Right ventricle myocardium inferior (tissue), 1 donor: Measurements from ENCODE around the gene SHC3. TPM values are rescaled to one million over a fixed set of nuclear protein-coding genes. Genes with fewer than 3 reads are reported as not detected.
A peak's percentile ranks its signal among the peaks of the same experiment; 100 is the strongest.

Experiments used
- ATAC-seq: fragments of 200-7000 bp; cut with Tn5 transposase; one replicate; pipeline ENCODE4 v1.9.1; 2020; ENCODE audit warnings: mild to moderate bottlenecking, moderate library complexity
- DNase-seq: peaks from one replicate; pipeline ENCODE4 v3.0.0; 2021; ENCODE audit errors: missing footprints
- intact Hi-C: fragments of 100-400 bp; cut with DNase I; formaldehyde crosslinking; loops from one replicate; pipeline ENCODE4 v1.11.0; 2022
- total RNA-seq: library from RNA; stranded (reverse); fragmentation: NEBNext Ultra II Directional; extraction: Animal tissue kit (Norgen Biotek cat#: 25700); gene quantifications from one replicate; pipeline ENCODE4 v1.2.1, GENCODE V29; 2021
- donor health status: DM: no; HTN: yes; CAD: no; lungs with severe emphysema.

Gene SHC3
- total RNA-seq, 1 donor from 2014 or later: 1.1 TPM

- intact Hi-C loops: no loop called here
- ATAC-seq (peak; percentile 89), DNase-seq (no peak)
These were observed 131.8 kb downstream of the SHC3 start for GRCh38 chr9:89046832-89047231.

GRCh38 chr9:89044881-89045280 lies 133.7 kb downstream of the SHC3 start:
- ATAC-seq (no peak), DNase-seq (no peak)
- intact Hi-C loops: no loop called here

- no peak for ATAC-seq
- intact Hi-C loops: no loop called here
- DNase-seq: no peak
These were observed 134.5 kb downstream of the SHC3 start for GRCh38 chr9:89044104-89044503.

GRCh38 chr9:89042984-89043383 lies 135.6 kb downstream of the SHC3 start:
- DNase-seq (no peak), ATAC-seq (no peak)
- intact Hi-C loops: no loop called here

- intact Hi-C loops: no loop called here
- ATAC-seq (no peak), DNase-seq (no peak)
These were observed 139.0 kb downstream of the SHC3 start for GRCh38 chr9:89039664-89040063.

- ATAC-seq: no peak
- no peak for DNase-seq
- intact Hi-C loops: no loop called here
These were observed 139.5 kb downstream of the SHC3 start for GRCh38 chr9:89039104-89039465.

- ATAC-seq (peak; percentile 95), DNase-seq (no peak)
- intact Hi-C loops: no loop called here
These were observed 140.1 kb downstream of the SHC3 start for GRCh38 chr9:89038382-89039103.

- no peak for DNase-seq
- intact Hi-C loops: no loop called here
- no peak for ATAC-seq
These were observed 140.7 kb downstream of the SHC3 start for GRCh38 chr9:89037891-89038290.

GRCh38 chr9:89037346-89037745 lies 141.3 kb downstream of the SHC3 start:
- ATAC-seq: no peak
- intact Hi-C loops: no loop called here
- DNase-seq: no peak

GRCh38 chr9:89036891-89037290 lies 141.7 kb downstream of the SHC3 start:
- DNase-seq (no peak), ATAC-seq (no peak)
- intact Hi-C loops: no loop called here

GRCh38 chr9:89036383-89036782 lies 142.2 kb downstream of the SHC3 start:
- intact Hi-C loops: no loop called here
- ATAC-seq: no peak
- no peak for DNase-seq

GRCh38 chr9:89032661-89033060 lies 146.0 kb downstream of the SHC3 start:
- intact Hi-C loops: no loop called here
- ATAC-seq (no peak), DNase-seq (no peak)

GRCh38 chr9:89032173-89032572 lies 146.4 kb downstream of the SHC3 start:
- DNase-seq: no peak
- intact Hi-C loops: no loop called here
- ATAC-seq: no peak

GRCh38 chr9:89029788-89030187 lies 148.8 kb downstream of the SHC3 start:
- ATAC-seq (no peak), DNase-seq (no peak)
- intact Hi-C loops: no loop called here

GRCh38 chr9:89026876-89027275 lies 151.7 kb downstream of the SHC3 start:
- DNase-seq: no peak
- intact Hi-C loops: no loop called here
- ATAC-seq: no peak

- intact Hi-C loops: no loop called here
- ATAC-seq (no peak), DNase-seq (no peak)
These were observed 153.1 kb downstream of the SHC3 start for GRCh38 chr9:89025553-89025952.

- DNase-seq: no peak
- intact Hi-C loops: no loop called here
- no peak for ATAC-seq
These were observed 153.9 kb downstream of the SHC3 start for GRCh38 chr9:89024727-89025126.

- DNase-seq (no peak), ATAC-seq (no peak)
- intact Hi-C loops: no loop called here
These were observed 154.9 kb downstream of the SHC3 start for GRCh38 chr9:89023740-89024139.

GRCh38 chr9:89022902-89023301 lies 155.7 kb downstream of the SHC3 start:
- intact Hi-C loops: no loop called here
- peak; percentile 46 for ATAC-seq
- DNase-seq: no peak

- ATAC-seq: peak; percentile 64
- DNase-seq: no peak
- intact Hi-C loops: no loop called here
These were observed 156.4 kb downstream of the SHC3 start for GRCh38 chr9:89022001-89022759.
